ENCODE measurements around the gene HOXB3. TPM values are rescaled to one million over a fixed set of nuclear protein-coding genes. Genes with fewer than 3 reads are reported as not detected.

HOXB3 gene
- total and polyA plus RNA-seq, 2 donors (not counting 1 experiment from before 2014, with no cell fraction given), result 15.7 to 28.6 TPM

- Histone ChIP-seq H3K4me2 (ENCODE audit: extremely low read depth, insufficient read depth, low read length) (peak overlapping the region; percentile 99), H4K20me1 (ENCODE audit: control insufficient read depth, extremely low read depth, insufficient read depth, low read length) (no peaks in the 10 kb centered on the region), H3K9me3 (ENCODE audit: control insufficient read depth, insufficient read depth, low read depth, low read length) (no peaks in the 10 kb centered on the region), H3K36me3 (ENCODE audit: control insufficient read depth, insufficient read depth, low read length) (peaks cover 4% of the 10 kb centered on the region), H3K79me2 (ENCODE audit: control insufficient read depth, insufficient read depth, low read length) (peaks cover 99% of the 10 kb centered on the region), H3K27ac (ENCODE audit: insufficient read depth, low read length) (peak overlapping the region; percentile 98), H3K9ac (ENCODE audit: insufficient read depth, low read length) (peak overlapping the region; percentile 98), H3K4me3 (replicated peaks in 1 of 4; ENCODE audit: control extremely low read depth in 1 of 4, insufficient read depth in 1 of 4, low read depth in 3 of 4, low read length in 4 of 4) (peak overlapping the region; percentile 80 to 98 (median 84)), H3K4me1 (ENCODE audit: control insufficient read depth, extremely low read depth, insufficient read depth, low read length) (peaks cover 15% of the 10 kb centered on the region), H2AFZ (ENCODE audit: low read length) (no peak overlapping the region), H3K27me3 (ENCODE audit: control insufficient read depth, insufficient read depth, low read length) (no peaks in the 10 kb centered on the region)
- TF ChIP-seq EZH2 (IDR thresholded peaks at IDR 0.05; ENCODE audit: low read length, missing control alignments), result no peak
- TF ChIP-seq, protein P1, sequence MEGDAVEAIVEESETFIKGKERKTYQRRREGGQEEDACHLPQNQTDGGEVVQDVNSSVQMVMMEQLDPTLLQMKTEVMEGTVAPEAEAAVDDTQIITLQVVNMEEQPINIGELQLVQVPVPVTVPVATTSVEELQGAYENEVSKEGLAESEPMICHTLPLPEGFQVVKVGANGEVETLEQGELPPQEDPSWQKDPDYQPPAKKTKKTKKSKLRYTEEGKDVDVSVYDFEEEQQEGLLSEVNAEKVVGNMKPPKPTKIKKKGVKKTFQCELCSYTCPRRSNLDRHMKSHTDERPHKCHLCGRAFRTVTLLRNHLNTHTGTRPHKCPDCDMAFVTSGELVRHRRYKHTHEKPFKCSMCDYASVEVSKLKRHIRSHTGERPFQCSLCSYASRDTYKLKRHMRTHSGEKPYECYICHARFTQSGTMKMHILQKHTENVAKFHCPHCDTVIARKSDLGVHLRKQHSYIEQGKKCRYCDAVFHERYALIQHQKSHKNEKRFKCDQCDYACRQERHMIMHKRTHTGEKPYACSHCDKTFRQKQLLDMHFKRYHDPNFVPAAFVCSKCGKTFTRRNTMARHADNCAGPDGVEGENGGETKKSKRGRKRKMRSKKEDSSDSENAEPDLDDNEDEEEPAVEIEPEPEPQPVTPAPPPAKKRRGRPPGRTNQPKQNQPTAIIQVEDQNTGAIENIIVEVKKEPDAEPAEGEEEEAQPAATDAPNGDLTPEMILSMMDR (conservative IDR thresholded peaks at IDR 0.05 in 1 of 2, IDR thresholded peaks at IDR 0.05 in 1 of 2; ENCODE audit: low read depth in 1 of 2, low read length in 2 of 2), result no peak
- peak; percentile 55 to 95 for DNase-seq (ENCODE audit: low read depth in 2 of 2)
Observed at GRCh38 chr17:48579760-48580554, 10.1 kb downstream of the HOXB3 start.

DNA sequence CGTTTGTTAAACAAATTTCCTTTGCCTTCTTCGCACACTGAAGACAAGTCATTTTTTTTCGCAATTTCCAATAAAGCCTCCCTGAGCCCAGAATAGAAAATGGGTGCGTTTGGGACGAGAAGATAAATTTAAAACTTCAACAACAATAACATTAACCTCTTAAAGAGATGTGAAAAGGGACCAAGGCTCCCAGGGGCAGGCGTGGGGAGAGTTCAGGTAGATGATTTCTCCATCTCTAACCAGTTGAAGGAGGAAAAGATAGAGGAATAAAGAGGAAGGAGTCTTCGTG, 10.6 kb downstream of the HOXB3 start:
- H3K79me2 ChIP-seq (ENCODE audit: control insufficient read depth, insufficient read depth, low read length), result peaks cover 99% of the 10 kb centered on the region
- peak overlapping the region; percentile 80 to 98 (median 84) for H3K4me3 ChIP-seq (replicated peaks in 1 of 4; ENCODE audit: control extremely low read depth in 1 of 4, insufficient read depth in 1 of 4, low read depth in 3 of 4, low read length in 4 of 4)

More for the DNA sequence above, 10.6 kb downstream of the HOXB3 start:
- peak overlapping the region; percentile 98 for H3K27ac ChIP-seq (ENCODE audit: insufficient read depth, low read length)
- peaks cover 15% of the 10 kb centered on the region for H3K4me1 ChIP-seq (ENCODE audit: control insufficient read depth, extremely low read depth, insufficient read depth, low read length)
- no peak overlapping the region for H2AFZ ChIP-seq (ENCODE audit: low read length)
- peak overlapping the region; percentile 73 for H3K9ac ChIP-seq (ENCODE audit: insufficient read depth, low read length)
- no peaks in the 10 kb centered on the region for H3K9me3 ChIP-seq (ENCODE audit: control insufficient read depth, insufficient read depth, low read depth, low read length)
- no peak for TF ChIP-seq EZH2 (IDR thresholded peaks at IDR 0.05; ENCODE audit: low read length, missing control alignments)
- TF ChIP-seq, protein P1 (conservative IDR thresholded peaks at IDR 0.05 in 1 of 2, IDR thresholded peaks at IDR 0.05 in 1 of 2; ENCODE audit: low read depth in 1 of 2, low read length in 2 of 2), result no peak
- H4K20me1 ChIP-seq (ENCODE audit: control insufficient read depth, extremely low read depth, insufficient read depth, low read length), result no peaks in the 10 kb centered on the region
- H3K36me3 ChIP-seq (ENCODE audit: control insufficient read depth, insufficient read depth, low read length), result peaks cover 4% of the 10 kb centered on the region
- DNase-seq (ENCODE audit: low read depth in 2 of 2), result no peak
- H3K4me2 ChIP-seq (ENCODE audit: extremely low read depth, insufficient read depth, low read length), result peak overlapping the region; percentile 99
- no peaks in the 10 kb centered on the region for H3K27me3 ChIP-seq (ENCODE audit: control insufficient read depth, insufficient read depth, low read length)

Data from fibroblast of lung (primary cell).